GM23338 (cell line): Measurements from ENCODE around the gene MYG1.

ENCODE experiments used
- EZH2 ChIP-seq: fragments of 200-600 bp; sonication (generic); IDR thresholded peaks from one replicate; pipeline ENCODE4 v1.8.0; 2017; ENCODE audit warnings: antibody characterized with exemption, mild to moderate bottlenecking, low read depth; ENCODE audit not compliant: unreplicated experiment
- NANOG ChIP-seq: IDR thresholded peaks from 2 replicates; pipeline ENCODE4 v1.6.1; 2016; ENCODE audit warnings: antibody characterized with exemption, borderline replicate concordance
- POLR2AphosphoS5 ChIP-seq: IDR thresholded peaks from 2 replicates; pipeline ENCODE4 v1.6.1; 2016; ENCODE audit warnings: antibody characterized with exemption, low read depth
- REST ChIP-seq: IDR thresholded peaks from one replicate; pipeline ENCODE4 v1.6.1; 2018; ENCODE audit warnings: antibody characterized with exemption; ENCODE audit not compliant: unreplicated experiment
- ZNF114 ChIP-seq: fragments of 250-450 bp; sonication (Bioruptor Pico); IDR thresholded peaks from 2 replicates; pipeline ENCODE4 v1.5.0; 2020; ENCODE audit warnings: mild to moderate bottlenecking, moderate library complexity
- ZNF462 ChIP-seq: fragments of 250-450 bp; sonication (Bioruptor Pico); IDR thresholded peaks from 2 replicates; pipeline ENCODE4 v1.5.0; 2020; ENCODE audit warnings: mild to moderate bottlenecking, moderate library complexity
- TF ChIP-seq, protein P1 (sequence below), 2 experiments: fragments of 200-600 bp in 1 of 2; sonication (generic) in 1 of 2; conservative IDR thresholded peaks; 2 replicates each; pipeline versions ENCODE4 v1.5.1 to v1.6.1; 2016 to 2017; ENCODE audit warnings: antibody characterized with exemption in 2 of 2, low read depth in 2 of 2, mild to moderate bottlenecking in 2 of 2, moderate library complexity in 1 of 2

- TF ChIP-seq, protein P1, sequence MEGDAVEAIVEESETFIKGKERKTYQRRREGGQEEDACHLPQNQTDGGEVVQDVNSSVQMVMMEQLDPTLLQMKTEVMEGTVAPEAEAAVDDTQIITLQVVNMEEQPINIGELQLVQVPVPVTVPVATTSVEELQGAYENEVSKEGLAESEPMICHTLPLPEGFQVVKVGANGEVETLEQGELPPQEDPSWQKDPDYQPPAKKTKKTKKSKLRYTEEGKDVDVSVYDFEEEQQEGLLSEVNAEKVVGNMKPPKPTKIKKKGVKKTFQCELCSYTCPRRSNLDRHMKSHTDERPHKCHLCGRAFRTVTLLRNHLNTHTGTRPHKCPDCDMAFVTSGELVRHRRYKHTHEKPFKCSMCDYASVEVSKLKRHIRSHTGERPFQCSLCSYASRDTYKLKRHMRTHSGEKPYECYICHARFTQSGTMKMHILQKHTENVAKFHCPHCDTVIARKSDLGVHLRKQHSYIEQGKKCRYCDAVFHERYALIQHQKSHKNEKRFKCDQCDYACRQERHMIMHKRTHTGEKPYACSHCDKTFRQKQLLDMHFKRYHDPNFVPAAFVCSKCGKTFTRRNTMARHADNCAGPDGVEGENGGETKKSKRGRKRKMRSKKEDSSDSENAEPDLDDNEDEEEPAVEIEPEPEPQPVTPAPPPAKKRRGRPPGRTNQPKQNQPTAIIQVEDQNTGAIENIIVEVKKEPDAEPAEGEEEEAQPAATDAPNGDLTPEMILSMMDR (conservative IDR thresholded peaks at IDR 0.05; ENCODE audit: low read depth in 2 of 2), result peak; percentile 66 to 88
- TF ChIP-seq EZH2, result peak; percentile 56
- no peak for TF ChIP-seq ZNF114 (CRISPR knock-in tag)
- no peak for TF ChIP-seq REST
- peak; percentile 38; the same call in 1 of the 2 replicates for TF ChIP-seq POLR2AphosphoS5
- TF ChIP-seq ZNF462 (CRISPR knock-in tag), result no peak
- TF ChIP-seq NANOG, result no peak
Observed at GRCh38 chr12:53324779-53325510, 25.4 kb downstream of the MYG1 start.
